ENCODE results near the gene TMEM81. TPM values are rescaled to one million over a fixed set of nuclear protein-coding genes. Genes with fewer than 3 reads are reported as not detected.

Gene TMEM81
- total RNA-seq, 4 donors from 2014 or later = 2.9 to 3.7 TPM; not detected in 2

DNA sequence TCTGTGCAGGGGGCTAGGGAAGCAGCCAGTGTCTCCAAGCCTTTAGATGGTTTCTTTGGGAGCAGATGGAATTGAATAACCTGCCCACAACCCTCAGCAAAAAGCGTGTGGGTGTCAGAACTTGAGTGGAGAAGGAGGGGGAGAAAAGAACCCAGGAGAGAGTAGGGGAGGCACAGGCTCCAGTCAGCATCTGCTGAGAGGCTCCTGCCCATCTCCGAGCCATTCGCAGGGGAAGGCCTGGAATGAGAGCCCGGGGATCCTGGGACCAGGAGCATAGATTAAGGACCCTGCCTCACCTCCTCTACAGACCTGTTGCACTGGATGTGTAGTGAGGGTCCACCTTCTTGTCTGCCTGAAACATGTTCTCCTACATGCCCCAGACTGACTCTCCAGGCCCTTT lies 16.3 kb downstream of the TMEM81 start:
- H3K4me3 ChIP-seq = no peak overlapping the region
- no peaks in the 10 kb centered on the region for H3K27me3 ChIP-seq
- no peaks in the 10 kb centered on the region for H3K4me1 ChIP-seq
- intact Hi-C loops (cut with DNase I; ENCODE audit: low total_unique reads) (no loop called here), in situ Hi-C loops (cut with MboI; ENCODE audit: low pct_ligation_motif_present in 1 of 4, low pct_unique_long_range_greater_than_20kb in 1 of 4, low sequenced_read_pairs in 3 of 4) (no loop called here)
- no peaks in the 10 kb centered on the region for H3K36me3 ChIP-seq
- DNase-seq = no peak
- TF ChIP-seq POLR2AphosphoS5 (IDR thresholded peaks at IDR 0.05) = no peak
- TF ChIP-seq, protein P1, sequence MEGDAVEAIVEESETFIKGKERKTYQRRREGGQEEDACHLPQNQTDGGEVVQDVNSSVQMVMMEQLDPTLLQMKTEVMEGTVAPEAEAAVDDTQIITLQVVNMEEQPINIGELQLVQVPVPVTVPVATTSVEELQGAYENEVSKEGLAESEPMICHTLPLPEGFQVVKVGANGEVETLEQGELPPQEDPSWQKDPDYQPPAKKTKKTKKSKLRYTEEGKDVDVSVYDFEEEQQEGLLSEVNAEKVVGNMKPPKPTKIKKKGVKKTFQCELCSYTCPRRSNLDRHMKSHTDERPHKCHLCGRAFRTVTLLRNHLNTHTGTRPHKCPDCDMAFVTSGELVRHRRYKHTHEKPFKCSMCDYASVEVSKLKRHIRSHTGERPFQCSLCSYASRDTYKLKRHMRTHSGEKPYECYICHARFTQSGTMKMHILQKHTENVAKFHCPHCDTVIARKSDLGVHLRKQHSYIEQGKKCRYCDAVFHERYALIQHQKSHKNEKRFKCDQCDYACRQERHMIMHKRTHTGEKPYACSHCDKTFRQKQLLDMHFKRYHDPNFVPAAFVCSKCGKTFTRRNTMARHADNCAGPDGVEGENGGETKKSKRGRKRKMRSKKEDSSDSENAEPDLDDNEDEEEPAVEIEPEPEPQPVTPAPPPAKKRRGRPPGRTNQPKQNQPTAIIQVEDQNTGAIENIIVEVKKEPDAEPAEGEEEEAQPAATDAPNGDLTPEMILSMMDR (IDR thresholded peaks at IDR 0.05) = no peak
- no peak for TF ChIP-seq POLR2A (IDR thresholded peaks at IDR 0.05)
- no peak for TF ChIP-seq EP300 (IDR thresholded peaks at IDR 0.05; ENCODE audit: low read depth)
- no peaks in the 10 kb centered on the region for H3K9me3 ChIP-seq
- 65 to 94% methylated on average over 4 of the region's 4 CpGs for WGBS, 2 donors (ENCODE audit: low coverage in 1 of 2)
- H3K27ac ChIP-seq = no peak overlapping the region

DNA sequence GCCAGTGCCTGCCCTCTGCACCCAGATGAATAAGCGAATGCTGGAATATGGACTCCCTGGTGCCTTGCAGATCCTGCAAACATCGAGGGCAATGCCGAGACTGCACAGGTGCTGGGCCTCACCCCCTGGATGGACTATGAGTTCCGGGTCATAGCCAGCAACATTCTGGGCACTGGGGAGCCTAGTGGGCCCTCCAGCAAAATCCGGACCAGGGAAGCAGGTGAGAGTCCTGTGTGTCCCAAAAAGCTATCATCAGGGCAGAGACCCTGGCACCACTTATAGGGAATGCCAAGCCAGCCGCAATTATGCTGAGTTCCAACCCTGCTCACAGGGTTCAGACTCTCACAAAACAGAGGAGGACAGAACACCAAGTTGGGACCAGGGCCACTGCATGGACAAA lies 17.2 kb downstream of the TMEM81 start:
- intact Hi-C loops (cut with DNase I; ENCODE audit: low total_unique reads) (no loop called here), in situ Hi-C loops (cut with MboI; ENCODE audit: low pct_ligation_motif_present in 1 of 4, low pct_unique_long_range_greater_than_20kb in 1 of 4, low sequenced_read_pairs in 3 of 4) (no loop called here)
- Histone ChIP-seq H3K4me1 (no peaks in the 10 kb centered on the region), H3K36me3 (no peaks in the 10 kb centered on the region), H3K9me3 (no peaks in the 10 kb centered on the region), H3K27ac (no peak overlapping the region), H3K4me3 (no peak overlapping the region), H3K27me3 (no peaks in the 10 kb centered on the region)
- no peak for TF ChIP-seq POLR2AphosphoS5 (IDR thresholded peaks at IDR 0.05)
- TF ChIP-seq, protein P1 (IDR thresholded peaks at IDR 0.05) = no peak
- no peak for TF ChIP-seq POLR2A (IDR thresholded peaks at IDR 0.05)
- no peak for TF ChIP-seq EP300 (IDR thresholded peaks at IDR 0.05; ENCODE audit: low read depth)
- no peak for DNase-seq
- WGBS, 2 donors (ENCODE audit: low coverage in 1 of 2) = 94% methylated on average over 6 of the region's 6 CpGs; no CpG with 5 or more reads in 1 of the 2 donors

DNA sequence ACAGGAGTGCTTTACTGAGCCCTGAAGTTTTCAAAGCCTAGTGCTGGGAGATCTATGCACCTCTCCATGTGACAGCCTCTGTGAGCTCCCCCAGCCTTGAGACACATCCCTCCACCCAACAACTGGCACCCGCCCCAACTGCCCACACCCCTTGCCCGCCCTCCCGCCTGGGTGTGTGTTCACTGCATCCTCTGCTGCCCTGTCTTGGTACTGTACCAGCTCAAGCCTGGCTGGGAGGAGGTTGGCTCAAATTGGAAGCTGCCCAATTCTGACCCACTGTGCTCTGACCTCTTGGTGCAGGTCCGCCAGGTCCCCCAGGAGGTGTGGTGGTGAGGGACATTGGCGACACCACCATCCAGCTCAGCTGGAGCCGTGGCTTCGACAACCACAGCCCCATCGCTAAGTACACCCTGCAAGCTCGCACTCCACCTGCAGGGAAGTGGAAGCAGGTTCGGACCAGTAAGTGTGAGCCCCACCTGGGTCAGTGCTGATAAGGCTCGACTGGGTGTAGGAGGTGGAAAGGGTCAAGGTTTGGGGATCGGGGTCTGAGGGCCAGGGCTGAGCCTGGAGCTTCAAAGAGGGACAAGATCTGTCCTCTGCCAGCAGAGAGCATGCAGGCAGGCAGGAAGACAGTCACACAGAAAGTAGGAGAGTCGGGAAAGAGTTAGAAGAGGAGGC lies 18.0 kb downstream of the TMEM81 start:
- Histone ChIP-seq H3K27me3 (no peaks in the 10 kb centered on the region), H3K4me1 (peaks cover 0 to 5% (median 3%) of the 10 kb centered on the region in 4 donors), H3K9me3 (no peaks in the 10 kb centered on the region), H3K36me3 (no peaks in the 10 kb centered on the region), H3K4me3 (no peak overlapping the region), H3K27ac (no peak overlapping the region)
- intact Hi-C loops (cut with DNase I; ENCODE audit: low total_unique reads) (no loop called here), in situ Hi-C loops (cut with MboI; ENCODE audit: low pct_ligation_motif_present in 1 of 4, low pct_unique_long_range_greater_than_20kb in 1 of 4, low sequenced_read_pairs in 3 of 4) (no loop called here)
- no peak for DNase-seq
- TF ChIP-seq, protein P1 (IDR thresholded peaks at IDR 0.05) = no peak
- no peak for TF ChIP-seq EP300 (IDR thresholded peaks at IDR 0.05; ENCODE audit: low read depth)
- no peak for TF ChIP-seq POLR2AphosphoS5 (IDR thresholded peaks at IDR 0.05)
- TF ChIP-seq POLR2A (IDR thresholded peaks at IDR 0.05) = no peak
- WGBS, 2 donors (ENCODE audit: low coverage in 1 of 2) = 28 to 64% methylated on average over 2 to 13 of the region's 13 CpGs

DNA sequence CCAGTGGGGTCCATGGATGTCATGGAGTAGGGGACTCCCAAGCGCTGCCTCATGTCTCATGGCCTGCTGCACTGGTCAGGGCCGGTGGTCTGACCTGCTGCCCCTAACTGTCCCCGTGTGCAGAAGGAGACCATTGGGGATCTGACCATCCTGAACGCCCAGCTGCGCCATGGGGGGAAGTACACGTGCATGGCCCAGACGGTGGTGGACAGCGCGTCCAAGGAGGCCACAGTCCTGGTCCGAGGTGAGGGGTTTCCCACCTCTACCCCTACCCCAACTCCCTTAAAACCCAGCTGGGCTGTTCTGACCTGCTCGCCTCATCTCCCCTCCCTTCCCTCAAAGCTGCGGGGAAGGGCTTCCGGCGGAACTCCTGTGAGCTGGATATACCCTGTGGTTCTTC lies 18.6 kb downstream of the TMEM81 start:
- no peaks in the 10 kb centered on the region for H3K27me3 ChIP-seq
- TF ChIP-seq EP300 (IDR thresholded peaks at IDR 0.05; ENCODE audit: low read depth) (no peak), POLR2AphosphoS5 (IDR thresholded peaks at IDR 0.05) (no peak), POLR2A (IDR thresholded peaks at IDR 0.05) (no peak)
- TF ChIP-seq, protein P1 (IDR thresholded peaks at IDR 0.05) = no peak
- in situ Hi-C loops (cut with MboI; ENCODE audit: low pct_ligation_motif_present in 1 of 4, low pct_unique_long_range_greater_than_20kb in 1 of 4, low sequenced_read_pairs in 3 of 4) = no loop called here
- H3K9me3 ChIP-seq = no peaks in the 10 kb centered on the region
- no peaks in the 10 kb centered on the region for H3K36me3 ChIP-seq
- H3K4me3 ChIP-seq = no peak overlapping the region
- H3K27ac ChIP-seq = no peak overlapping the region
- peaks cover 0 to 6% (median 3%) of the 10 kb centered on the region in 4 donors for H3K4me1 ChIP-seq
- WGBS, 2 donors (ENCODE audit: low coverage in 1 of 2) = 88% methylated on average over 14 of the region's 14 CpGs; no CpG with 5 or more reads in 1 of the 2 donors
- intact Hi-C loops (cut with DNase I; ENCODE audit: low total_unique reads) = no loop called here
- no peak for DNase-seq
